Ishikawa (cell line): Measurements from ENCODE around the gene MYO5B.

ENCODE experiments used
- CEBPB ChIP-seq: IDR thresholded peaks from 2 replicates; pipeline ENCODE4 v1.6.1; 2012
- CREB1 ChIP-seq: IDR thresholded peaks from 2 replicates; pipeline ENCODE4 v1.6.1; 2012; ENCODE audit warnings: low read depth
- EGR1 ChIP-seq: IDR thresholded peaks from 2 replicates; pipeline ENCODE4 v1.6.1; 2012
- EP300 ChIP-seq: IDR thresholded peaks from 2 replicates; pipeline ENCODE4 v1.6.1; 2012; ENCODE audit warnings: borderline replicate concordance
- FOXM1 ChIP-seq: IDR thresholded peaks from 2 replicates; pipeline ENCODE4 v1.6.1; 2012; ENCODE audit warnings: low read depth, borderline replicate concordance
- NFIC ChIP-seq: IDR thresholded peaks from 2 replicates; pipeline ENCODE4 v1.6.1; 2012
- RAD21 ChIP-seq: IDR thresholded peaks from 2 replicates; pipeline ENCODE4 v1.6.1; 2012; ENCODE audit warnings: low read depth
- TAF1 ChIP-seq: IDR thresholded peaks from 2 replicates; pipeline ENCODE4 v1.6.1; 2012; ENCODE audit warnings: low read depth, mild to moderate bottlenecking
- TCF12 ChIP-seq: IDR thresholded peaks from 2 replicates; pipeline ENCODE4 v1.6.1; 2012; ENCODE audit warnings: low read depth
- TEAD4 ChIP-seq: IDR thresholded peaks from 2 replicates; pipeline ENCODE4 v1.6.1; 2012
- YY1 ChIP-seq: IDR thresholded peaks from 2 replicates; pipeline ENCODE4 v1.6.1; 2012; ENCODE audit warnings: low read depth
- ZBTB7A ChIP-seq: IDR thresholded peaks from 2 replicates; pipeline ENCODE4 v1.6.1; 2012; ENCODE audit warnings: low read depth
- TF ChIP-seq, protein P1 (sequence below): IDR thresholded peaks from 2 replicates; pipeline ENCODE4 v1.6.1; 2012
- TF ChIP-seq, protein P2 (sequence below): IDR thresholded peaks from 2 replicates; pipeline ENCODE4 v1.6.1; 2012
- TF ChIP-seq, protein P3 (sequence below): IDR thresholded peaks from 2 replicates; pipeline ENCODE4 v1.6.1; 2012; ENCODE audit warnings: low read depth, mild to moderate bottlenecking

The MYO5B gene

GRCh38 chr18:49973592-49973991 lies 221.4 kb downstream of the MYO5B start:
- TF ChIP-seq ZBTB7A (no peak), TAF1 (no peak), EGR1 (no peak), CEBPB (no peak), TEAD4 (no peak), YY1 (no peak), RAD21 (no peak), FOXM1 (no peak), EP300 (no peak)
- TF ChIP-seq, protein P1, sequence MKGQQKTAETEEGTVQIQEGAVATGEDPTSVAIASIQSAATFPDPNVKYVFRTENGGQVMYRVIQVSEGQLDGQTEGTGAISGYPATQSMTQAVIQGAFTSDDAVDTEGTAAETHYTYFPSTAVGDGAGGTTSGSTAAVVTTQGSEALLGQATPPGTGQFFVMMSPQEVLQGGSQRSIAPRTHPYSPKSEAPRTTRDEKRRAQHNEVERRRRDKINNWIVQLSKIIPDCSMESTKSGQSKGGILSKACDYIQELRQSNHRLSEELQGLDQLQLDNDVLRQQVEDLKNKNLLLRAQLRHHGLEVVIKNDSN, result no peak
- TF ChIP-seq, protein P2, sequence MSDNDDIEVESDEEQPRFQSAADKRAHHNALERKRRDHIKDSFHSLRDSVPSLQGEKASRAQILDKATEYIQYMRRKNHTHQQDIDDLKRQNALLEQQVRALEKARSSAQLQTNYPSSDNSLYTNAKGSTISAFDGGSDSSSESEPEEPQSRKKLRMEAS, result no peak
- TF ChIP-seq, protein P3, sequence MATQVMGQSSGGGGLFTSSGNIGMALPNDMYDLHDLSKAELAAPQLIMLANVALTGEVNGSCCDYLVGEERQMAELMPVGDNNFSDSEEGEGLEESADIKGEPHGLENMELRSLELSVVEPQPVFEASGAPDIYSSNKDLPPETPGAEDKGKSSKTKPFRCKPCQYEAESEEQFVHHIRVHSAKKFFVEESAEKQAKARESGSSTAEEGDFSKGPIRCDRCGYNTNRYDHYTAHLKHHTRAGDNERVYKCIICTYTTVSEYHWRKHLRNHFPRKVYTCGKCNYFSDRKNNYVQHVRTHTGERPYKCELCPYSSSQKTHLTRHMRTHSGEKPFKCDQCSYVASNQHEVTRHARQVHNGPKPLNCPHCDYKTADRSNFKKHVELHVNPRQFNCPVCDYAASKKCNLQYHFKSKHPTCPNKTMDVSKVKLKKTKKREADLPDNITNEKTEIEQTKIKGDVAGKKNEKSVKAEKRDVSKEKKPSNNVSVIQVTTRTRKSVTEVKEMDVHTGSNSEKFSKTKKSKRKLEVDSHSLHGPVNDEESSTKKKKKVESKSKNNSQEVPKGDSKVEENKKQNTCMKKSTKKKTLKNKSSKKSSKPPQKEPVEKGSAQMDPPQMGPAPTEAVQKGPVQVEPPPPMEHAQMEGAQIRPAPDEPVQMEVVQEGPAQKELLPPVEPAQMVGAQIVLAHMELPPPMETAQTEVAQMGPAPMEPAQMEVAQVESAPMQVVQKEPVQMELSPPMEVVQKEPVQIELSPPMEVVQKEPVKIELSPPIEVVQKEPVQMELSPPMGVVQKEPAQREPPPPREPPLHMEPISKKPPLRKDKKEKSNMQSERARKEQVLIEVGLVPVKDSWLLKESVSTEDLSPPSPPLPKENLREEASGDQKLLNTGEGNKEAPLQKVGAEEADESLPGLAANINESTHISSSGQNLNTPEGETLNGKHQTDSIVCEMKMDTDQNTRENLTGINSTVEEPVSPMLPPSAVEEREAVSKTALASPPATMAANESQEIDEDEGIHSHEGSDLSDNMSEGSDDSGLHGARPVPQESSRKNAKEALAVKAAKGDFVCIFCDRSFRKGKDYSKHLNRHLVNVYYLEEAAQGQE, result no peak

GRCh38 chr18:49972535-49972934 lies 222.4 kb downstream of the MYO5B start:
- no peak for TF ChIP-seq CREB1
- no peak for TF ChIP-seq NFIC
- TF ChIP-seq TEAD4, result no peak
- no peak for TF ChIP-seq FOXM1
- TF ChIP-seq, protein P2, result no peak

DNA sequence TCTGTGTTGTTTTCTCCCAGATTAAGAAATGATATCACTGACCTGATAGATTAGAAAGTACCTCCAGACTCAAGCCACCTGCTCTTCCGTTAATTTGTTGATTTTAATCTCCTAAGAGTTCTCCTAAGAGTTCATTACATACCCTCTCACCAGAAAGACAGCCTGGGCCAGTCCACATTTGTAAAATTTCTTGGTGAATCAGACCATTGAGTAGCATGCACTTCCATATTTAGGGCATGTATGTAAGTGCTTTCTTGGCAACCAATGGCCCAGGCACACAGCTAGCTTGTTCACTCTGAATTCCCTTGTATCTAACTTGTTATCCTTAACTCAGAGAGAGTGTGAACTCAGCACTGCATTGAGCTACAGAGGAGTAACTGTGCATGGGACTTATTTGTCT lies 223.5 kb downstream of the MYO5B start:
- TF ChIP-seq EGR1 (no peak), TAF1 (no peak), RAD21 (no peak), CREB1 (no peak), CEBPB (no peak), FOXM1 (no peak), TCF12 (no peak), ZBTB7A (no peak), EP300 (no peak), TEAD4 (no peak), YY1 (no peak), NFIC (no peak)
- TF ChIP-seq, protein P2, result no peak
- TF ChIP-seq, protein P1, result no peak
- TF ChIP-seq, protein P3, result no peak

DNA sequence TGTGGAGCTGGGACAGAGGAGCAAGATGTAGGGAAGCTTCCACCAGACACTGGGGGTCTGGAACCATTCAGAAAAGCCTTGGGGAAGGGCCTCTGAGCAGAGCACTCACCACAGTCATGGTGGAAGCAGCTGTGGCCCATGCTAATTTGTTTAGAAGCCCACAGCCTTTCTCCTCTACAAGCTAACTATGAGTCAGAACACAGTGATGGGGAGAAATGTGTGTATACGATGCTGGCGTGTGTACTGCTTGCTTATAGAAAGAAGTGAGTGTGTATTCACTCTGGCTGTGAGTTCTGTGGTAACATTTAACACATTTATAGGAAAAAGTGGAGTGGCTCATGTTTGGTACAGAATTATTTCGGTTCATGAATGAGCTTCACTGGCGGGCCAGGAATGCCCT lies 224.6 kb downstream of the MYO5B start:
- TF ChIP-seq EP300 (no peak), TCF12 (no peak), NFIC (no peak), CREB1 (no peak), YY1 (no peak), RAD21 (no peak), ZBTB7A (no peak), FOXM1 (no peak), TAF1 (no peak), EGR1 (no peak), CEBPB (no peak), TEAD4 (no peak)
- TF ChIP-seq, protein P1, result no peak
- TF ChIP-seq, protein P2, result no peak
- TF ChIP-seq, protein P3, result no peak
